DMS153 (cell line): ENCODE measurements around the gene SVOPL.

Experiments used
- DNase-seq: peaks from one replicate; lab custom pipeline; 2025; lab: John Stamatoyannopoulos, UW

Gene SVOPL

GRCh38 chr7:138607216-138608126 is 93.7 kb downstream of the SVOPL start:
- DNase-seq = no peak

- no peak for DNase-seq
Observed at GRCh38 chr7:138606236-138606635, 94.9 kb downstream of the SVOPL start.

GRCh38 chr7:138603549-138604318 is 97.4 kb downstream of the SVOPL start:
- DNase-seq = no peak

- DNase-seq = no peak
Observed at GRCh38 chr7:138602451-138602850, 98.7 kb downstream of the SVOPL start.

- DNase-seq = no peak
Observed at GRCh38 chr7:138595454-138595853, 105.7 kb downstream of the SVOPL start.

GRCh38 chr7:138590154-138590553 is 111.0 kb downstream of the SVOPL start:
- DNase-seq = no peak

- no peak for DNase-seq
Observed at GRCh38 chr7:138588986-138589385, 112.2 kb downstream of the SVOPL start.

- no peak for DNase-seq
Observed at GRCh38 chr7:138587485-138587884, 113.7 kb downstream of the SVOPL start.

GRCh38 chr7:138585283-138585993 is 115.7 kb downstream of the SVOPL start:
- no peak for DNase-seq

- DNase-seq = no peak
Observed at GRCh38 chr7:138584696-138585095, 116.5 kb downstream of the SVOPL start.

GRCh38 chr7:138584283-138584682 is 116.9 kb downstream of the SVOPL start:
- no peak for DNase-seq

GRCh38 chr7:138581065-138581464 is 120.1 kb downstream of the SVOPL start:
- DNase-seq = no peak

GRCh38 chr7:138579671-138580070 is 121.5 kb downstream of the SVOPL start:
- no peak for DNase-seq

- DNase-seq = no peak
Observed at GRCh38 chr7:138579136-138579535, 122.0 kb downstream of the SVOPL start.

GRCh38 chr7:138575897-138576428 is 125.2 kb downstream of the SVOPL start:
- no peak for DNase-seq

GRCh38 chr7:138573741-138574140 is 127.4 kb downstream of the SVOPL start:
- DNase-seq = no peak

GRCh38 chr7:138570715-138571114 is 130.4 kb downstream of the SVOPL start:
- DNase-seq = no peak

GRCh38 chr7:138569418-138569817 is 131.7 kb downstream of the SVOPL start:
- DNase-seq = no peak

- DNase-seq = no peak
Observed at GRCh38 chr7:138568655-138569054, 132.5 kb downstream of the SVOPL start.

- DNase-seq = no peak
Observed at GRCh38 chr7:138565451-138566114, 135.6 kb downstream of the SVOPL start.

GRCh38 chr7:138565071-138565450 is 136.1 kb downstream of the SVOPL start:
- DNase-seq = no peak

GRCh38 chr7:138564365-138564764 is 136.8 kb downstream of the SVOPL start:
- no peak for DNase-seq
